Fibroblast of gingiva (primary cell): ENCODE measurements around the gene CTNNA2.

ENCODE experiments used
- DNase-seq: peaks from one replicate; pipeline ENCODE4 v3.0.0-alpha.2; 2011; ENCODE audit warnings: low read depth

The CTNNA2 gene

GRCh38 chr2:80403081-80403480 is 890.2 kb downstream of the CTNNA2 start:
- no peak for DNase-seq

DNA sequence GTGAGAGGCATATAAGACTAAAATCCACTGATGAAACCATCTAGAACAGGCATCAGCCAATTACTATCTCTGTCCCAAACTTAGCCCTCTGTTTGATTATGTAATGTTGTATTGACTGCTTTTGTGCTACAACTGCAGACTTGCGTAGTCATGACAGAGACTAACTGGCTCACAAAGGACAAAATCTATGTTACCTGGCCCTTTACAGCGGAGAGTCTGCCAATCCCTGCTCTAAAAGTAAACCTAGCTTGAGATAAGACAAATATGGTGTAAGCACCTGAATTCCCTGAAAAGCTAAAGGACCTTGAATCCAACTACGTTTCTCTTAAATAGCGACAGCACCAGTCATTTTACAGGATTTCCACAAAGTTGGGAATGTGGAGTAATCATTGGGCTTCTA is 894.5 kb downstream of the CTNNA2 start:
- no peak for DNase-seq

- DNase-seq = no peak
These were observed 897.5 kb downstream of the CTNNA2 start for GRCh38 chr2:80410346-80410745.

- no peak for DNase-seq
These were observed 900.3 kb downstream of the CTNNA2 start for GRCh38 chr2:80413136-80413535.

DNA sequence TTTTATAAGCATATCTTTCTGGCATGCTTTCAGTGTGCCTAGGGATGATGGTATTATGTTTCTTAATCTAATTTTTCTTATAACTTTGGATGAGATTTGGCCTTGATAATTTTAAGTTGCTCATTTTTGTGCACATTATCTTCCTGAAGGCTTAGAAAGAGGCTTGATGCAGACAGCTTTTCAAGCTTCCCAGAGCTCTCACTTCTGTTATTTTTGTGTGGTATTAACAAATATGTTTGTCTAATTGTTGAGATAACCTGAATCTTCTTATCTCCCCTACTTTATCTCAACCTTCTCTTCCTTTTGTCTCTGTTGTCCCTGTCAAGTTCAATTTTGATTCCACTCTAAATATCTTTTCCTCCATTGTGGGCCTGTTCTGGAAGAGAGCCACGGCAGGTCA is 904.9 kb downstream of the CTNNA2 start:
- DNase-seq = no peak

DNA sequence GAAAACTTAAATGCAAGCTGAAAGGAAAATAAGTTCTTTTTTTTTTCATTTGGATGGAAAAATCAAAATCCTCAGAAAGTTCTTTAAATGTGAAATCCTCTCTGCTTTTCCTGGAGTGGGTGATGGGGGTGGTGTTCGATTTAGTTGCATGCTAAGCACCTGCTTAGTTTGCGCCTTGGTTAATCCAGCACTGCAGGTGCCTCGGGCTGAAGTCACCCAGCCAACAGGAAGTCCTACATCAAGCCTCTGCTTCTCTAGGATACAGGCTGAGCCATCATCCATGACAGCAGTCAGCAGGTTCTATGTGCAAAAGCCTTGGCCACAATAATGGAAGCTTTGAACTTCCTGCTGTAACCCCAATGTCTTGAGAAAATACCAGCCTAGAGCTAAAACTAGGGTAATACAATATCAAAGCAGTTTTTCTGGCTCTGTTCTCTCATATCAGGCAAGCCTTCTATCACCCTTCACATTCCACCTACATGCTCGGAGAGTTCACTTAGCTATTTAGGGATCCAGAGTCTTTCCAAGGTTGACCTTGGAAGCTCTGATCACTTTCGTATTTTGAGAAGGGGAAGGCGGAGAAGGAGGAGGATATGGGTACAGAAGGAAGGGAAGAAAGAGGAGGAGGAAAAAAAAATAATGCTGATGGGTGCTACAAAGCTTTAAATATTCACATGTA is 907.8 kb downstream of the CTNNA2 start:
- no peak for DNase-seq

- DNase-seq = no peak
These were observed 916.4 kb downstream of the CTNNA2 start for GRCh38 chr2:80429251-80429650.

DNA sequence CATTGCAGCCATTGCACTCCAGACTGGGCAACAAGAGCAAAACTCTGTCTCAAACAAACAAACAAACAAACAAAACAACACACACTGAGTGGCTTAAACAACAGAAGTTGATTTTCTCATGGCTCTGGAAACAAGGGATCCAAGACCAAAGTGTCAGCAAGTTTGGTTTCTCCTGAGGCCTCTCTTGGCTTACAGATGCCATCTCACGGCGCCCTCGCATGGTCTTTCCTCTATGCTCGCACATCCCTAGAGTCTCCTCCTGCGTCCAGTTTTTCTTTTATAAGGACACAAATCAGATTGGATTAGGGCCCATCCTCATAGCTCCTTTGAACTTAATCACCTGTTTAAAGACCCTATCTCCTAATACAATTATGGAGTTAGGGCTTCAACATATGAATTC is 925.1 kb downstream of the CTNNA2 start:
- no peak for DNase-seq

DNA sequence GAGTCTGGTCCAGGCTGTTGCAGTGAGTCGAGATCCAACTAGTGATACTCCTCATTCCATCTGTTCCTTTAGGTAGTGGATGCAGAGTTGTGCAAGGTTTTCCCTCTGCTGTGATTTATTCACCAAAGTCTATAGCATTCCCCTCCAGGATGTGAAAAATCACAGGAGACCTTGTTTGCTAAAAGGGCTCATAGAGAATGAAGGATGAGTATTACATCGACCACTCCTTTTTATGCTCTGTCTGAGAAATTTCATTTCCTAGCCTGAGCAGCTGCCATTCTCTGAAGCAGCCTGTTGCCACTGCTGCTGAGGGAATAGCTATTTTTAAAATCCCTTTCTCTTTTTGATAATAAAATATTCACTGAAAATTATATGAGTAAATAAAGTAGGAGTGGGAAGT is 925.8 kb downstream of the CTNNA2 start:
- DNase-seq = no peak

GRCh38 chr2:80454628-80455027 is 941.8 kb downstream of the CTNNA2 start:
- DNase-seq = no peak

GRCh38 chr2:80459028-80459427 is 946.2 kb downstream of the CTNNA2 start:
- DNase-seq = no peak

DNA sequence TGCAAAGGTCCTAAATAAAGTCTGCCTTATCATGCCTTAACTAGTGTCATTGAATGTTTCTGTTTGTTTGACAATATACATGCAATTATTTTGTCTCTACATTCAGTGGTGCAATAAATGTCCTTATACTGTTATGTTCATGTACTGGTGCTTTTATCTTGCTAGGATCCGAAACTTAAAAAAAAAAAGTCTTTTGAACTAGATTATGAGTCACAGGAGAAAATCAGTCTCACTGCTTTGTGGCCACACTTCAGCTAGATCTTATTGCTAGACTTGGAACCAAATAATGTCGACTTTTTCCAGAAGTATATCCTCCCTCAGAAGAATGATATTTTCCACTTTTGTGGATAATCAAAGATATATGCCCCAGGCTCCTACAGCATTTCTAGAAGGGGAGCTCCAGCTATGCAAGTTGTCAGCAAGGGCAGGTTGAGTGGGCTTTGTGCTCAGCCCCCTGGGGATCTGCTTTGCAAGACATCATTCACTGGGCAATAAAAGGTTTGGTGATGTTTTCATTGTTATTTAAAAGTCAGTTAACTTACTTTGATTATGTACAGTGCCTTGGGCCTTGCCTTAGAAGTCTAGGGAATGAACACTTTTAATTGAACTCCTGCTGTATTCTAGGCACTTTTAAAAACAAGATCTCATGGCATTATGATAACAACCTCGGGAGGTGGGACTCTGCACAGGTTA is 948.8 kb downstream of the CTNNA2 start:
- DNase-seq = no peak

GRCh38 chr2:80462654-80463053 is 949.8 kb downstream of the CTNNA2 start:
- DNase-seq = no peak

GRCh38 chr2:80464275-80464674 is 951.4 kb downstream of the CTNNA2 start:
- no peak for DNase-seq

DNA sequence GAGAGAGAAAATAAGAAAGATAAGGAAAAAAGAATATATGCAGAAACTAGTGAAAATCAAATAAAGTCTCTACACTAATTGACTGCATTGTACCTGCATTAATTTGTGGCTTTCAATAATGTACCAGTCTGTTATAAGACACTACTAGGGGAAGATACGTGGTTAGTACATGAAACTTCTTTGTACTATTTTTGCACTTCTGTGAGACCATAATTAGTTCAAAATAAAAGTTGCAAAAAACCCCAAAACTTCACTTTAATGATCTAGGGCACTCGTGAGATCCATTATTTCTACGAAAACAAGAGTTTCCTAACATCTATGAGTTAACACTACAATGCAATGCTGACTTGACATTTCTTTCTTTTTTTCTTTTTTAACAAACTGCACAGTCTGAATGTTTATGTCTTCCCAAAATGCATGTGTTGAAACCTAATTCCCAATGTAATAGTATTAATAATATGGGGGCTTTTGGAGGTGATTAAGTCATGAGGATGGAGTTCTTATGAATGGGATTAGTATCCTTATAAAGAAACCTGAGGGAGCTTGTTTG is 954.5 kb downstream of the CTNNA2 start:
- no peak for DNase-seq

DNA sequence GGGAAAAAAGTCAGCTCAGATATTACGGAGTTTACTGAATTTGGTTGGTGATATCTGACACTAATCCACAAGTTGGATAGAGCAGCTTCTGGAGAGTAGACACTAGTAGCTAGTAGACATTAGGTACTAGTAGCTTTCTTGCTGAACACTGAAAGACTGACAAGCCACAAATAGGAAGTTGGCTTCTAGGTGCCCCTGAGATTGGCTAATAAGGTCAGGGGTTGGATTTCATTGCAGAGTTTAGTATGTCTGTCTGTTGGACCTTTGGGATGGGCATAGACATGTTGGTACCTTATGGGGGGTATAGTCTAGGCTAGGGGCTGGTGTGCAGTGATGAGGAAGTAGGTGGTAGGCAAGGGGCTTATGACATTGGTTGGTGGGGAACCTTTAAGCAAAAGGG is 956.6 kb downstream of the CTNNA2 start:
- DNase-seq = no peak

DNA sequence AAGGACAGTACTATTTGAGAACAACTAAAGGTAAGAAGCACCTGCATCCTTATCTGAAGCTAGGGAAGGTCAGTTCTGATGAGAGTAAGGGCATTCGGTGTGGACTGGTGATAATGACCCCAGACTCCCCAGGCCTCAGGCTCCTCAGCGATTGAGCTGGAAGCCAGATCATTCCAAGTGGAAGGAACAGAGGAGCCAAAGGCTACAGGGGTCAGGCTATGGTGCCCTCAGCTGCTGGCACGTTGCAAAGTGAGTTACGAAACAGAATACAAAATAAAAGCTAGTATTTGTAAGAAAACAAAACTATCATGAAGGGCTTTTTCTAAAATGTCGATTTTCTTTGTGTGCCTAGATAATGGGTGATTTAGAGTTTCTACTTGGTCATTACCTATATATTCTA is 960.2 kb downstream of the CTNNA2 start:
- DNase-seq = no peak

- DNase-seq = no peak
These were observed 960.9 kb downstream of the CTNNA2 start for GRCh38 chr2:80473796-80474195.

GRCh38 chr2:80475970-80476369 is 963.1 kb downstream of the CTNNA2 start:
- no peak for DNase-seq

DNA sequence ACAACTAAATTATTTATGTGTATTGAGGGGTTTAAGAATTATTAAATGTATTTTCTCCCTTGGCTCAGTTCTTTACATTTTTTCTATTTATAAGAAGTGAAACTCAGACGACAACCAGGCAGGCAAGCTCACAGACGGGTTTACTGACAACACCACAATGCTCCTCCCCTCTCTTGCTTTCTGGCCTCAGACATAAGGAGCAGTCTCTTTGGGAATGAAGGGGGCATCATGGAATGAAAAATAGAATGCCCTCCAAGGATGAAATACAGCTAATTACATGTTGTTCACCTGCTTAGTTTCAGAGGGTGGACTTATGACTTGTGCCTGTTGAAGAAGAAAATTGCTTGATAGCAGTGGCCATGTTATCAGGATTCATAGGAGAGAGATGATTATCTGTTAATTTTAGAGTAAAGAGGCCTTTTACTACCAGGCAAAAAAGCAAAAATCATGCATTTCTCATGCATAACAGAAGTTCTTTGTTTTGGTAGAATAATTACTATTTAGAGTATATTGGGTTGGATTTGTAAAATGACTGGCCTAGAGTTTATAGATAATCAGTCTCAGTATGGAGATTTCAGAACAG is 963.8 kb downstream of the CTNNA2 start:
- no peak for DNase-seq

DNA sequence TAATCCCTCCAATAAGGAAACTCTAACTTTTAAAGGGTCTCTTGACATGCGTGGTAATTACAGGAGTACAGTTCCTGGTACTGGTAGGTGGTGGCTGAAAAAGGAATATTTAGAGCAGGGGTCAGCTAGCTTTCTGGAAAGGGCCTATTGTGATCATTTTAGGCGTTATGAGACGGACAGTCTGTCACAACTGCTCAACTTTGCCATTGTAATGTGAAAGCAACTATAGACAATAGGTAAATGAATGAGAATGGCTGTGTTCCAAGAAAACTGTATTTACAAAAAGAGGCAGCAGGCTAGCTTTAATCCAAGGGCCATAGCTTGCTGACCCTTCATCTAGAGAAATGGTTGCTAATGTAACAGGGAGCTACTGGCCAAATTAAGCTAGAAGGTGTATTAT is 969.4 kb downstream of the CTNNA2 start:
- no peak for DNase-seq

GRCh38 chr2:80489717-80490116 is 976.9 kb downstream of the CTNNA2 start:
- DNase-seq = no peak

DNA sequence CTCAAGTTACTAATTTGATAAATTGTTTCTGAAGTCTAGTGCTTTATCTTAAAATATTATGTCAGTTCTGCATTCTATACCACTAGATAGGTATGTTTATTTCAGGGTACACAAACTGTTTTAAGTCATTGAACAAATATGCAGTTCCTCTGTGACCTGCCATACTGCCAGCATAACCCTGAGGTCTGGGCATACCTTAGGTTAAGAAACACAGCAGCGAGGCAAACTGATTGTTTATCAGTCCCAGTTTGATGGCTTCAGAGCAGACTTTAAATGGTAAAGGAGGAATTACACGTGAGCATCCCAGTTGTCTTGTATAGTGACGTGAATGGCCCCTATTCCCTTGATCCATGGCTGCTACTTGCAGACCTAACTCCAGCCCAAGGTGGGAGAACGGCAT is 978.1 kb downstream of the CTNNA2 start:
- no peak for DNase-seq
